ENCODE results near the gene TRAT1.
A peak's percentile ranks its signal among the peaks of the same experiment; 100 is the strongest.
"Not testable (repeated sequence)": the region's sequence is repeated elsewhere in the genome, so short reads cannot be mapped to it uniquely, and the experiment has no call there.

The TRAT1 gene, protein sequence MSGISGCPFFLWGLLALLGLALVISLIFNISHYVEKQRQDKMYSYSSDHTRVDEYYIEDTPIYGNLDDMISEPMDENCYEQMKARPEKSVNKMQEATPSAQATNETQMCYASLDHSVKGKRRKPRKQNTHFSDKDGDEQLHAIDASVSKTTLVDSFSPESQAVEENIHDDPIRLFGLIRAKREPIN

DNA sequence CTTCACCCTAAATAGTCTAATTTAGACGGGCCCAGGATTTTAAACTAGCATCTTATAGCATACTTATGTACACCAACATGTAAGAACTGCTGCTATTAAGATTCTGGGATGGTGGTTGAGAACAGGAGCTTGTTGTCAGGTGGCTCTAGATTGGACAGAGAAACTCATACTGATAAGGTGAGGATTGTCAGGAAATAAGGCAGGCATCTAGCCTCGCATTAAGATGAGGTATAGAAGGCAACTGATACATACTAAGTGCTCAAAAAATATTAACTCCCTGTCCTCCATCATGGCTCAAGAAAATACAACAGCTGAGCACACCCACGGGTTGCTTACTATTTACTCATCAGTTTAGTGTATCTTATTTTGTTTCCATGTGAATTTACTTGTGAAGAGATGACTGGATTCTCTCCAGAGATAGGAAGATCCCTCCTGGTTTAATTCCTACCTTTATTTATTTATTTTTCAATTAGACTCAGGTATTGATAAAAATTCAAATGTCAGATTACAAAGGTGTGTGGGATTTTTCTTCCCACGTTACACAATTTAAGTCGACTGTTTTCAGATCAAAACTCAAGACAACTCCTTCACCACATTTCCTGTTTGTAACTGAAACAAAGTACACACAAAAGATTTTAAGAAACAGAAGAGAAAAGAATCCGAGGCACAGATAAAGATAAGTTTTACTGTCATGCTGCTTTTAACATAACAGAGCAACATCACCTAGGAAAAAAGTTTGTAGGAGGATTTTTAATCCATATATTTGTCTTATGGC, at the start of gene TRAT1:
Gene TRAT1 (plus strand): TSS at position 664 of the 775 bp plus-strand sequence. CDS start 142 bp downstream, outside the sequence.
- no peak for DNase-seq (ENCODE audit: low read depth in 2 of 2)

DNA sequence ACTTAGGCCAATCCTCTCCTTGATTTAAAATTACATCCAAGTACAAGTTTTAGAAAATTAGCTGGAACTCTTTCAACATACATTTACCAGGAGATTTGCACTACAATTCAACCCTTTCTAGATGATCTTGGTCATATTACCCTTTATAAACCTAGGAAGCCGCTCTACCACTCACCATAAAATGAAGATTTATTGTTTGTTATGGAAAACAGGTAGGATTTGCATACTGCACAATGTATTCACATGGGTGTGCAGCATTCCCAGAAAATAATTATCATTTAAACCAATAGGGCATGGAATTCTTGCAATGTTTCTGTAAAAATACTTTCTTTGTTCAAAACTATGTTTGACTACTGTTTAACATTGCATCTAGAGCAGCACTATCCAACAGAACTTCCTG, 46.9 kb upstream of the TRAT1 start:
- no peak for DNase-seq (ENCODE audit: low read depth in 2 of 2)

DNA sequence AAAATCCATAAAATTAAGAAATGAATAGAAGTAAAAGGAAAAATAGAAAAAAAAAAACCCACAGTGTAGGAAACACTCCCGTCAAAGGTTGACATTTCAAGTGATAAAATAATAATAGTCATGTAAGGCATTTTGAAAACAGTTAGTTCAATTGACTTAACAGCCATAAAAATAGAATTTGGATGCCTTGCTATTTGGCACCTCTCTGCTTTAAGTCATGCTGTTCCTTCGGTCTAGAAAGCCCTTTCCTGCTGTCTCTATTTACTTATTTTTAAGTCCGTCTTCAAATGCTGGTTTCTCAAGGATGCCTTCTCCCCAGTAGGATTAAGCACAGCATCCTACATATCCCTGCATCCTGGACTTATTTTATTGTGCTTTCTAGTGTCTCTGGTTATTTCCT, 43.1 kb upstream of the TRAT1 start:
- no peak for DNase-seq (ENCODE audit: low read depth in 2 of 2)

DNA sequence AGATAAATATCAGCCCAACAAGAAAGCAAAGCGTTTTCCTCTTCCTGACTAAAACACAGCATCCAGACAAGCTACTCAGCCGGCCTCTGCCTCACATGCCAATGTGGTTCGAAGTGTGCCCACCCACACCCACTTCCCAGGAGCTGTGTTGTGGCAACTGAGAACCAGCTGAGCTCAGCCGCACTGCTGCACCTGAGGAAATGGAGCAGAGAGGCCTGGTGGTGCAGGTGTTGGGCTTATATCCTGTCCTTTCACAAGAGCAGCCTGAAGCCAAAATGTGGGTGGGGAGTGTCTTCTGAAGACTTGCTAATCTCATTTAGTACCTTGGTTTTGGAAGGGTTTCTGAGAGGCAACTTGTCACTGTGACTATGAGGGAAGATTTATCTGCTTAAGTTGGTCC, 42.4 kb upstream of the TRAT1 start:
- peak in 1 of 2 donors; percentile 3 for DNase-seq (ENCODE audit: low read depth in 2 of 2)

DNA sequence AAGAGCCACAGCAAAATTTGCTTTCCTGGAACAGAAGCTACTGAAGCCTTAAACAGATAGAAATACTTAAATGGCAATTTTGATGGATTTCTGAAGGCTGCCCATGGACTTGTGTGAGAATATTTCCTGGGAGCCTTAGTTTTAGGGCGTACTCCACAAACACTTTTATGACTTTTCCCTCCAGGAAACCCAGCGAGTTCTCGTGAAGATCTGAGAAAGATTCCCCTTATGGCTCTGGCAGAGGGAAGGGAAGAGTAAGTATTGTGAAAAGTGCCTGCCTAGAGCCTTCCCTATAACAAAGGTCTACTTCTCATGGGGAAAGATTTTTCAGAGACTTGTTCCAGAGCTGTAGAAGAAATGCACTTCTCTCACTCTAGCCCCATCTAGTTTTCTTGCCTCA, 31.1 kb upstream of the TRAT1 start:
- DNase-seq (ENCODE audit: low read depth in 2 of 2), result no peak

DNA sequence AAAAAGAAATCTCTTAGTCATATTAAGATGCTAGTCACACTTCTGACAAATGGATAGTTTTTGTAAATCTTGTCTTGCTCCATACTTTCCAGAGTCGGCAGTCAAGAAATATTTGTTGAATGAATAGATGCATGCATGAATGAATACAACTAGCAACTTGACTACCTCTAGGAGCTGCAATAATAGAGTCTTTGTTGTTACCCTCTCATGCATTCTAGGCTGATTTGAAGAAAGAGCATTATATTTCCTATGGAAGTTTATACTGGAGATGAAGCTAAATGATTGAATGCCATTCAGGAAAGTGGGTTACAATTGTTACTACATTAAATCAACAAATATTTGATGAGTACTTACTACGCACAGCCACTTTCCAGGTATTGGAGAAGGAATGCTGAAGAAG, 18.1 kb upstream of the TRAT1 start:
- DNase-seq (ENCODE audit: low read depth in 2 of 2), result no peak

DNA sequence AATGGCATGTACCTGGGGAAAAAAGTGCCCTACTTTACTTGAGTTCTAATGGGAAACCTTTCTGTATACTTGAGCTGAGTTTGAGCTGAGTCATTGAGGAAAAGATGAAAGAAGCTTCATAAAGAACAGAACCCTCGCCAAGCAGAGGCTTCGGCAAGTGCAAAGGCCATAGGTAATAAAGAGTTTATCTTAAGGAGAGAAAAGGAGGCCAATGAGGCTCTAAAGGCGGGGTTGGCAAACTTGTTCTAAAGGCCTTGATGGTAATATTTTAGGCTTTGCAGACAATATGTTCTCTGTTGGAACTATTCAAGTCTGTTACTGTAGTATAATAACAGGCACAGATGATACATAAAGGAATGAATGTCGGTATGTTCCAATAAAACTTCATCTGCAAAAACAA, 17.6 kb upstream of the TRAT1 start:
- no peak for DNase-seq (ENCODE audit: low read depth in 2 of 2)

DNA sequence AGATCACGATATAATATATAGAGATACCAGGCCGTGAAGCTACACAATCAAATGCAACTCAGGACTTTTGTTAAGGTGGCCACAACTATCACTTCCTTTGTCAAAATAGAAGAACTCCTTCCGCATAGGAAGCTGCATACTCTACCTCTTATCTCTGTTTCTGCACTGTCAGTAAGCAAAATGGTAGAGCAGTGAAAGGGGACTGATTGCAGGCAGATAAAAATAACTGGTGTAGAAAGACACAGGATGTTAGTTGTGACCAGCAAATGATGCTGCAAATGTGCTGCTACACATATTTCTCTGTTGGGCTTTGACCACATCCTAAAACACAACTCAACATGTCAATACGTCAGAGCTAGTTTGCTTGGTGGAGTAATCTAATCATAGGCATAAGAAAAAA, 16.3 kb upstream of the TRAT1 start:
- peak in 1 of 2 donors; percentile 8 for DNase-seq (ENCODE audit: low read depth in 2 of 2)

DNA sequence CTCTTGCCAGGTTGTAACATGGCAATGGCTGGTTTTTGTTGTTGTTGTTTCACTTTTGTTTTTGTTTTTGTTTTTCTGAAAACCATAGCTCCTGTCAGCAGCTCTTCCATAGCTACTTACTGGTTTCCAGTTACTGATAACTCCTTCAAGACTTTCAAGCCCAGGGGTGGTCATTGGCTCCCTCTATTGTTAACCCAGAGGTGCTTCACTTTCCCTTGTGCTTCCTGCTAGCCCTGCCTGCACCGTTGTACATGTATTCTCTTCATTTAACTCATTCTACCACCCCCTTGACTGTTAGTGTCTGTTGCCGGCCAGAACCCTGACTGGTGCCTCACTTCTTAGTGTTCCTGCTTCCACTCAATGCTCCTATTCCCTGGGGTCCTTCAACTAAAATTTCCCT, 4.2 kb upstream of the TRAT1 start:
- peak; percentile 23 to 51 for DNase-seq (ENCODE audit: low read depth in 2 of 2)

DNA sequence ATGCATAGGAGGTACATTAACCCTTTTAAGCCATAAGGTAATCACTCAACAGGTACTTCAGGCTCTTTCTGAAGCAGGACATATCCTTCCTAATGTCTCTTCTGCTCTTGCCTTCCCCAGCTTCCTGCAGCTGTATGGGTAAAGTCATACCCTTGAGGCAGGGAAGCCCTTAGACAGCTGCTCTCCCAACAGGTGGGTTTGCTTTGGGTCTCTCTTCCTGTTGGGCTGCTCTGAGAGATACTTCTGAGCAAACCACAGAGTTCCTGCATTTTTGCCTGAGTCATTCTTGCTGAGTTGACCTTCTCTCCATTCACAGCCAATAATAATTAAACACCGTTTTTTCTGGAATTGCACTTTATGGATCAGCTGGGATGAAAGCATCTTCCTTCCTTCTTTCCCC, 2.0 kb upstream of the TRAT1 start:
- no peak for DNase-seq (ENCODE audit: low read depth in 2 of 2)

DNA sequence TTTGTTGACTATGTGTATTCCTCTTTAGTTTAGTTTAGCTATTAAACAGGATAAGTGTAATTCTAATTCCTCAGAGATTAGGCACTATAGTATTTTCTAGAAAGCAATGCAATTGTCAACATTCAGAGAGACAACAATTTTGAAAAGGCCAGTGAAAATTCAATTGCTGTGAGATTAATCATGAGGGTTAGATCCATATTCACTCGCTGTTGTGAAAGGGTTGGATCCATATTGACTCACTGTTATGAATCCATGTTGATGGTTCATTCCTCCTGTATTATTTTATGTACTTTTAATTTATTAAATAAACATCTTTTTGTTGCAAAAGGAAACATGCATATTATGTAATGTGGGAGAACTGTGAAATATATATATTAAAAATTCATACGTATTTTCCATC, 641 bp downstream of the TRAT1 start:
- no peak for DNase-seq (ENCODE audit: low read depth in 2 of 2)

DNA sequence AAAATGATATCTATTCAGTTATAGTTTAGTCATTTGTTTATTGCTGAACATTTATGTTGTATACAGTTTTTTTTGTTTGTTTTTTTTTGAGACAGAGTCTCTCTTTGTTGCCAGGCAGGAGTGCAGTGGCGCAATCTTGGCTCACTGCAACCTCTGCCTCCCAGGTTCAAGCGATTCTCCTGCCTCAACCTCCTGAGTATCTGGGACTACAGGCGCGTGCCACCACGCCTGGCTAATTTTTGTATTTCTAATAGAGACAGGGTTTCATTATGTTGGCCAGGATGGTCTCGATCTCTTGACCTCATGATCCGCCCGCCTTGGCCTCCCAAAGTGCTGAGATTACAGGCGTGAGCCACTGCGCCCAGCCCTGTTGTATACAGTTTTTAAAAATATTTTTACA, 1.2 kb downstream of the TRAT1 start:
- not testable (repeated sequence) for DNase-seq (ENCODE audit: low read depth in 2 of 2)

DNA sequence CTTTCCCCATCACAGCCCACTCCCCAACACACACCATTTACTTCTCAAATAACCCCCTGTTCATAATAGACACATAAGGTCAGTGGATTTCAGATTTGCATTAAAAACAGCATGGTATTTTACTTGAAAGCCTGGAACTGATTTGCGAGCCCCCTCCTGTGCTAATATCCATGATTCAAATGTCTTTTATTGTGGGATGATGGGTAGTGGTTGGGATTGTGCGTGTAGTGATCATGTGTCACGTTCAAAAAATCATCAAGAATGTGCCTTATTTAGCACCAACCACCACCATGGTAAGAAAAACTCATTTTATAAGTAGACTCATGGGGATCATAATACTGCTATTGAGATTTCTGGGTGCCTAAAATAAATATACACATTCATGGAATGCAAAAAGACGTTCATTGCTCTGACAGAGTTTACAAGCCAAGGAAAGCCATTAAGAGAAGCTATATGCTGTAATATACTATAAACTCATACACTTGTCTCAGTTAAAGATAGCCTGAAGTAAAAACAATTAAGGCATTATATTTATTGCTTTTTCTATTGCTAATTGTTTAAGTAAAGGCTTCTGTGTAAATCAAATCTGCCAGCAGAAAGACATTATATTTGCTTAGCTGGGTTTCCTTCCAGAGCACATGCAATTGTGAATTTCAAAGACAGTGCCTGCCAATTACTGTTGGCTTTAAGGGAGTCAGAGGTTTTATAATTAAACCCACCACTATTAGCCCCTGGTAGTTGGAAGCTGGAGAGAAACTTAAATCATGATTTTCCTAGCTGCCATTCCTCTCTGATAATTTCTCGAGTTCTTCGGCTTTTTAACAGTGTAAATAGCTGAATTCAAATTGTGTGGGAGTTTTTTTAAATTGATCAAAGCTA, 4.0 kb downstream of the TRAT1 start:
- no peak for DNase-seq (ENCODE audit: low read depth in 2 of 2)

DNA sequence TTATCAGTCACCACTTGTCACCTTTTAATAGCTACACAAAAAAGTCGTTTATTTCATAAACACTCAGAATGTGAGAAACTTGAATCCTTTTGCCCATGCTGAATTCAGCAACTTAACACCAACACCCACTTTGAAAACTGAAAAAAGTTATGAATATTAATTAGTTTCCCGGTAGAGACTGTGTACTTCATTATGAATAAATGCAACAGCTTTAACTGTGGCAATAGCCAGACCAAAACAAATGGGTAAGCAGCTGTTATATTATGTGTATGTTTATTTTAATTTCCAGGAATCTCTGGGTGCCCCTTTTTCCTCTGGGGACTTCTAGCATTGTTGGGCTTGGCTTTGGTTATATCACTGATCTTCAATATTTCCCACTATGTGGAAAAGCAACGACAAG, 7.8 kb downstream of the TRAT1 start:
- no peak for DNase-seq (ENCODE audit: low read depth in 2 of 2)

DNA sequence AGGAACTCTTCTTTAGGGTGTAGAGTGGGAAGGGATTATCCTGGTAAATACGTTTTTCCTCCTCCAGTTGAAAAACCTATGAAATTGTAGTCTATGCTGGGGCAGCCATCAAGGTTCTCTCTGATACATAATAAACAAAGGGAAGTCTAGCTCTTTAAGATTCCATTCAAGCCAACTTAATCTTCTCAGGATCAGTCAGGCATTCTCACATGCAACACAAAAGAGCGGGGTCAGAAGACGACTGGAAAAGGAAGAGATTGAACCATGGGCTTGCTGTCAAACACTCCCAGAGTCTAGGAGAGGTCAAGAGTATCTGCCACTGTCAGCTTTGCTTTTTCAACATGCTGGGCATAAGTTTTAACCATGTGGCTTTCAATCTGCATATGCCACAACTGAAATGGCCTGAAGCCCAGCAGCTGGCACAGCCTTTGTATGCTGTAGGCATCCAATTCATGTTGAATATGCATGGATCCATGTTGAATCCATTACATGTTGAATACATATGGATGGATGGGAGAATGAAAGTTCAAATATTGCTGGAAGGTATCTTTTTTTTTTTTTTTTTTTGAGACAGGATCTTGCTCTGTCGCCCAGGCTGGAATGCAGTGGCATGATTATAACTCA, 8.5 kb downstream of the TRAT1 start:
- DNase-seq (ENCODE audit: low read depth in 2 of 2), result no peak

DNA sequence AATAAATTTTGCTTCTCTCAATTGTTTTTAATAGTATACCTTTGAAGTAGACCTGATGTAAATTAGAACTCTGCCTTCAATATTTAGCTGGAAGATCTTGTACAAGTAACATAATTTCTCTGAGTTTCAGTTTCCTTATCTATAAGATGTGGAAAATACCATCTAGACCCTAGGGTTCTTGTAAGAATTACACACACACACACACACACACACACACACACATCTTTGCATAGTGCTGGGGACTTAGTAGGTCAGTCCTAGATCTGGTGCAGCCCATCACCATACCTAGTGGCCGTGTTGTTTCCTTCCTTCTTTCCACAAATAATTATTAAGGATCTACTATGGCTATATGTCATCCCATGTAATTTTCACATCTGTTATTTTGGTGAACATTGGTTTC, 11.0 kb downstream of the TRAT1 start:
- no peak for DNase-seq (ENCODE audit: low read depth in 2 of 2)

DNA sequence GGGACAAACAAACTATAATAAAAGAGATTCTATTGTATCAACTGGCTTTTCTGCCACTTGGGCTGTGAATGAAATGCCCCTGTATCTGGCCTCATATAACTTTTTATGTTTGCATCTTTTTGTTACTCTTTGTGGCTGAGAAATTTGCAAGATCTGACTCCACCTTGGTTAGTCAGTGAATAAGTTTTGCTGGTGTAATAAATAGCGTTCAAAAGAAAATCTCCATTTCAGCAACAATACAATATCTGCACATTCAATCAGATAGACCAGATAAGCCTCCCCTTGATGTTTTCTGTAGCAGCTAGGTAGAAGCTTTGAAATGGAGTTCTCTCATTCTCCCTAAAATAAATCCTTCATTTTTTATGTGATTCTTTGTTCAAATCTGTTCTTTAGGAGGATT, 12.0 kb downstream of the TRAT1 start:
- no peak for DNase-seq (ENCODE audit: low read depth in 2 of 2)

DNA sequence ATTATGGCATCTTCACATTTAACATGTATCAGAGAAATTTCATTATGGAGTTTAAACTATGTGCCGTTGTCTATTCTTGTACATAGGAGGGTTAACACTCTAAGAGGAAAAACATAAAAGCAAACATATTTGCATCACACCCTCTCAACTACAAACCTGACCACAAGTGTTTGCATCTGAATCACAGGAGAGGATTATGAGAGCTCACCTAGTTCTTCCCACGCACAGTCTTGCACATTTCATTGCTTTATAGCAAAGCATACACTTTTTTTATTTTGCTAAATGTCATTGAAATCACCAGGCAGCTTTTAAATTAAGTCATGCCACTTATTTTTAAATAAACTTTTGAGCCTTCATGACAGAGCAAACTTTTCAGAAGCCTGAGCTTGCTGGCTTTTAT, 12.5 kb downstream of the TRAT1 start:
- peak in 1 of 2 donors; percentile 35 for DNase-seq (ENCODE audit: low read depth in 2 of 2)

DNA sequence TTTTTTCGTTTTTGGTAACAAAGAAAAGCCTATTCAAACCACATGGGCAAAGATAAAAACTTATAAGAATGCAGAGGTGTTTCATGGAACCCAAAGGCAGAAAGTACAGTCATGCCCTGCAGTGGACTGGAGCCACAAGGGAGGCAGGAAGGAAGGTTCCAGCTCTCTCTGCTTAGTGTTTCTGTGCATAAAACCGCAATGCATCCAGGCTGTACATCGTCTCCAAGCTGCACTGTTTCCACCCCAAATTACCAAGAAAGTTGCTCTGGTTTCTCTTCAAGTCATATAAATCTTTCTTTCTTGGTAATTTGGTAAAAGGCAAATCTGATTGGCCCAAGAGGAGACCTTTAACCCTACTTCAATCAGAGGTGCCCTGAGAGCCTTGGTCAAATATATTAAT, 15.8 kb downstream of the TRAT1 start:
- peak; percentile 24 to 26 for DNase-seq (ENCODE audit: low read depth in 2 of 2)

DNA sequence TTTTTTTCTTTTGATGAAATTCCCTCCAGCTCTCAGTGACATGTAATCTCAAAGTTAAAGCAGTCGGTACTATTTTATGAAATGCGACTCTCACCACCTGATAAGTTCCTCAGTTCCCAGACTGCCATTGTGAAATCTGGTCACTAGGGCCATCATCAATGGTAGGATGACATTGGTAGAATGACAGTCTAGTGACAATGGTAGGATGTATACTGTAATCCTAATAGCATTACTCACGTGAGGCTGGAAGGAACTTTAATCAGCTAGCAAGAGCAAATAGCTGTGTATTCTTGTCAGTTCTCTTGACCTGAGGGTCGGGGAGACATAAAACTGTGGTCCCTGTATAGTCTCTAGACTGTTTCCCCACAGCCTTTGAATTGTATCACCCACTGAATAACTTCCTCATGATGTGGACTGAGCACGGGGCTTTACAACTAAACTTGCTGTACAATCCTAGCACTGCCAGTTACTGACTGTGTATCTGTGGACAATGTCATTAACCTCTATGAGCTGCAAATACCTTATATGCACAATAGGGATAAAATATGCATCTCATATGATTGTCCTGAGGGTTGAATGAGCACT, 23.2 kb downstream of the TRAT1 start:
- DNase-seq (ENCODE audit: low read depth in 2 of 2), result no peak

DNA sequence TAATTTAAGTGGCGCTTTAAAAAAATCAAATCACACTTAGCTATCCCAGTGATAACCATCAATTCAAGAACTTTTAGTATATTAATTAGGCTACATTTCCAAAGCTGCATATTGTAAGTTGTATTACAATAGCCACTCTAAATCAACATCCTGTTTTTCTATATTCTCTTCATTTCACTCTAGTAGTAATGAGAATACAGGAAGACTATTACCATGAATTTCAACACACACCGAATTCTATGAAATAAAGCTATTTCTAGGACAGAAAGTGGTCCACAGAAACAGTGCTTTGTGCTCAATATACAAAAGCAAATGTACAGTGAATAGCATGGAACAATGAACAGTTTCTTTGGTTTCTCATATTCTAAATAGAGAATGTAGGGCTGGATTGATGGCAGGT, 24.6 kb downstream of the TRAT1 start:
- no peak for DNase-seq (ENCODE audit: low read depth in 2 of 2)

DNA sequence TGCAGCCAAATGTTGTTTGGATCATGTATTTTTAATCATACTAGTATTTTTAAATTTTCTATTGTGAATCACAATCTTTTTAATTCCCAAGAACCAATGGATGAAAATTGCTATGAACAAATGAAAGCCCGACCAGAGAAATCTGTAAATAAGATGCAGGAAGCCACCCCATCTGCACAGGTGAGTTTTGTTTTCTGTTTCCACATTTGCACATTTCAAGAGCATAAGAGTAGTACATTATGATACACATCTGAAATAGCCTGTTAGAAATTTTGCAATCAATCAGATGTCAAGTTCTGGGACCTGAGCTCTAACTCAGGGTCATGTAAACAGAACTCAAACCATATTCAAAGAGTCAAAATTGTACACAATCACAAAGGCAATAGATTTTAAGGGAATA, 26.5 kb downstream of the TRAT1 start:
- DNase-seq (ENCODE audit: low read depth in 2 of 2), result no peak
